Heart left ventricle (tissue), 13 donors: Measurements from ENCODE around the gene ARPC5L.

Experiments
- CTCF ChIP-seq, 12 donors: fragments of 200-600 bp; sonication (generic) in 4 of 12; IDR thresholded peaks; one replicate each; pipeline versions ENCODE4 v1.5.0 to v1.8.0; 2018 to 2022; ENCODE audit warnings: antibody characterized with exemption in 12 of 12, mild to moderate bottlenecking in 5 of 12
- POLR2A ChIP-seq, 2 donors: fragments of 450-650 bp; IDR thresholded peaks; one replicate each; pipeline ENCODE4 v1.6.1; 2017; ENCODE audit warnings: antibody characterized with exemption in 2 of 2, mild to moderate bottlenecking in 2 of 2, moderate library complexity in 2 of 2
- donor health status: ischemic (EF 13 %, LVEDD 7.1; RV severe dilation, severe dysfunction).
- donor health status: DM: no; HTN: yes; CAD: no.
- donor health status: DM: no; HTN: no; CAD: no.
- donor health status: ischemic (EF 25% LVEDD 6.9; RV normal size, moderate dysfunction).
- donor health status: ischemic (EF 25% LVEDD 5.7; RV mildly dilated, moderate dysfunction).
- donor health status: ischemic (EF 35%, LVEDD 5.7; RV mildly dilated, moderate dysfunction).
- donor health status: nonischemic (EF 11% LVEDD 7.7; RV severe dilation, severe dysfunction).
- donor health status: DM: yes; HTN: yes; CAD: no.
- donor health status: PGD.
- donor health status: ischemic (EF 29% LVEDD 5.4; RV normal size, mild dysfunction).
- donor health status: nonischemic (EF 23%, LVEDD 6.1; RV moderate dilation, normal function).

DNA sequence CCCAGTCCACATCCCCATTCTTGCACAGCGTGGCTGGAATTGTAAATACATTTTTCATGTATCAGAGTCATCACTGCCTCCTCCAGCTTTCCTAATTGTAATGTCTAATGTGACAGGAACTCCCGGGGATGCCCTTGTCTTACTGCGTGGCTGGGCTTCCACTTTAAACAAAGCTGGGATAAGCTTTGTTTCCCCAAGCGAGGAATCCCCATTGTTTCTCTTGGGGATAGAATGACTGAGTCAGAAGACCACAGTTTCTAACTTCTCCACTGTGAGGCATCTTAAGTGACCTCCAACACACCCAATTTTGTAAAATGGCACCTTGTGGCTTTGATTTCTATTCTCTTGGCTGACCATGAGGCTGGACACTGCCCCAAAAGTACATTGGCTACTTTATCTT lies 22.4 kb downstream of the ARPC5L start:
- TF ChIP-seq CTCF (IDR thresholded peaks at IDR 0.05): no peak
- no peak for TF ChIP-seq POLR2A (IDR thresholded peaks at IDR 0.05)
